ENCODE measurements around the gene OR10A3. TPM values are rescaled to one million over a fixed set of nuclear protein-coding genes. Genes with fewer than 3 reads are reported as not detected.

Gene OR10A3
- total and polyA plus RNA-seq, 2 experiments from 2014 or later = 0.14 to 0.52 TPM

DNA sequence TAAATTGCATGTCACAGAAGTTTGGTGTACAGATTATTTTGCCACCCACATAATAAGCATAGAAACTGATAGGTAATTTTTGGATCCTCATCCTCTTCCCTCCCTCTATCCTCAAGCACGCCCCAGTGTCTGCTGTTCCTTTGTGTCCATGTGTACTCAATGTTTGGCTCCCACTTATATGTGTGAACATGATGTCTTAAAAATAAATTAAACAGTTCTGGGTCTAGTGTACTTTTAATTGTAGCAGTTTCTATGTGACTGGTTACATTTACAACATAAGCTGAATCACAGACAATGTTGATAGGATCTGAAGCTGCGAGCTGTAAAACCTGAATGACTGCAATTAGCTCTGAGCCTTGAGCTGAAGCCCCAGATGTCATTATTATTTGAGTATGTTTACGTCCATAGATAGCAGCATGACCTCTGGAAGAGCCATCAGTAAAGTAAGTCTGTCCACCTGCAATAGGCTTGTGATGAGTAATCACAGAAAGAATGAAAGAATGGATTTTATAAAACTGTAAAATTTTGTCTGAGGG, 40.1 kb downstream of the OR10A3 start:
- no peak for DNase-seq (ENCODE audit: low spot score)
- ATAC-seq = no peak
- Mint-ChIP-seq H3K9me3 (peaks cover 14% of the 10 kb centered on the region), H3K4me3 (no peak overlapping the region), H3K36me3 (ENCODE audit: low read depth) (peaks cover 19% of the 10 kb centered on the region), H3K4me1 (peaks cover 34% of the 10 kb centered on the region), H3K27ac (no peak overlapping the region; the same call in 1 of the 2 replicates), H3K27me3 (ENCODE audit: insufficient read depth, low read depth, poor library complexity) (peaks cover 4% of the 10 kb centered on the region)
- Histone ChIP-seq H3K9me2 (ENCODE audit: insufficient read depth) (no peaks in the 10 kb centered on the region), H3K4me2 (no peak overlapping the region), H3K36me3 (ENCODE audit: insufficient read depth) (peaks cover 14% of the 10 kb centered on the region; the same call in 1 of the 2 replicates), H2AFZ (no peak overlapping the region), H3F3A (replicated peaks; ENCODE audit: low read depth) (no peaks in the 10 kb centered on the region), H3K27me3 (ENCODE audit: insufficient read depth) (no peaks in the 10 kb centered on the region), H4K20me1 (replicated peaks; ENCODE audit: insufficient read depth) (no peaks in the 10 kb centered on the region), H3K27ac (ENCODE audit: low read depth) (no peak overlapping the region), H3K79me2 (replicated peaks; ENCODE audit: insufficient read depth) (peaks cover 10% of the 10 kb centered on the region), H3K4me1 (ENCODE audit: insufficient read depth) (peaks cover 17% of the 10 kb centered on the region), H3K4me3 (no peak overlapping the region)
- TF ChIP-seq POLR2AphosphoS5 (IDR thresholded peaks at IDR 0.05; ENCODE audit: low read depth) (no peak), ZNF331 (CRISPR knock-in tag; IDR thresholded peaks at IDR 0.05; ENCODE audit: low read depth) (no peak), NANOG (IDR thresholded peaks at IDR 0.05; ENCODE audit: borderline replicate concordance) (no peak), EZH2 (IDR thresholded peaks at IDR 0.05; ENCODE audit: low read depth, unreplicated experiment) (no peak), JUNB (IDR thresholded peaks at IDR 0.05; ENCODE audit: unreplicated experiment) (no peak), EZH2phosphoT487 (IDR thresholded peaks at IDR 0.05; ENCODE audit: unreplicated experiment) (no peak), STAT1 (IDR thresholded peaks at IDR 0.05; ENCODE audit: unreplicated experiment) (no peak), CREB1 (CRISPR knock-in tag; IDR thresholded peaks at IDR 0.05; ENCODE audit: low read depth) (no peak), ZNF114 (CRISPR knock-in tag; IDR thresholded peaks at IDR 0.05) (no peak)
- TF ChIP-seq, protein P1, sequence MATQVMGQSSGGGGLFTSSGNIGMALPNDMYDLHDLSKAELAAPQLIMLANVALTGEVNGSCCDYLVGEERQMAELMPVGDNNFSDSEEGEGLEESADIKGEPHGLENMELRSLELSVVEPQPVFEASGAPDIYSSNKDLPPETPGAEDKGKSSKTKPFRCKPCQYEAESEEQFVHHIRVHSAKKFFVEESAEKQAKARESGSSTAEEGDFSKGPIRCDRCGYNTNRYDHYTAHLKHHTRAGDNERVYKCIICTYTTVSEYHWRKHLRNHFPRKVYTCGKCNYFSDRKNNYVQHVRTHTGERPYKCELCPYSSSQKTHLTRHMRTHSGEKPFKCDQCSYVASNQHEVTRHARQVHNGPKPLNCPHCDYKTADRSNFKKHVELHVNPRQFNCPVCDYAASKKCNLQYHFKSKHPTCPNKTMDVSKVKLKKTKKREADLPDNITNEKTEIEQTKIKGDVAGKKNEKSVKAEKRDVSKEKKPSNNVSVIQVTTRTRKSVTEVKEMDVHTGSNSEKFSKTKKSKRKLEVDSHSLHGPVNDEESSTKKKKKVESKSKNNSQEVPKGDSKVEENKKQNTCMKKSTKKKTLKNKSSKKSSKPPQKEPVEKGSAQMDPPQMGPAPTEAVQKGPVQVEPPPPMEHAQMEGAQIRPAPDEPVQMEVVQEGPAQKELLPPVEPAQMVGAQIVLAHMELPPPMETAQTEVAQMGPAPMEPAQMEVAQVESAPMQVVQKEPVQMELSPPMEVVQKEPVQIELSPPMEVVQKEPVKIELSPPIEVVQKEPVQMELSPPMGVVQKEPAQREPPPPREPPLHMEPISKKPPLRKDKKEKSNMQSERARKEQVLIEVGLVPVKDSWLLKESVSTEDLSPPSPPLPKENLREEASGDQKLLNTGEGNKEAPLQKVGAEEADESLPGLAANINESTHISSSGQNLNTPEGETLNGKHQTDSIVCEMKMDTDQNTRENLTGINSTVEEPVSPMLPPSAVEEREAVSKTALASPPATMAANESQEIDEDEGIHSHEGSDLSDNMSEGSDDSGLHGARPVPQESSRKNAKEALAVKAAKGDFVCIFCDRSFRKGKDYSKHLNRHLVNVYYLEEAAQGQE (IDR thresholded peaks at IDR 0.05; ENCODE audit: unreplicated experiment) = no peak
- TF ChIP-seq, protein P2, sequence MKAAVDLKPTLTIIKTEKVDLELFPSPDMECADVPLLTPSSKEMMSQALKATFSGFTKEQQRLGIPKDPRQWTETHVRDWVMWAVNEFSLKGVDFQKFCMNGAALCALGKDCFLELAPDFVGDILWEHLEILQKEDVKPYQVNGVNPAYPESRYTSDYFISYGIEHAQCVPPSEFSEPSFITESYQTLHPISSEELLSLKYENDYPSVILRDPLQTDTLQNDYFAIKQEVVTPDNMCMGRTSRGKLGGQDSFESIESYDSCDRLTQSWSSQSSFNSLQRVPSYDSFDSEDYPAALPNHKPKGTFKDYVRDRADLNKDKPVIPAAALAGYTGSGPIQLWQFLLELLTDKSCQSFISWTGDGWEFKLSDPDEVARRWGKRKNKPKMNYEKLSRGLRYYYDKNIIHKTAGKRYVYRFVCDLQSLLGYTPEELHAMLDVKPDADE (IDR thresholded peaks at IDR 0.05) = no peak
- TF ChIP-seq, protein P3, sequence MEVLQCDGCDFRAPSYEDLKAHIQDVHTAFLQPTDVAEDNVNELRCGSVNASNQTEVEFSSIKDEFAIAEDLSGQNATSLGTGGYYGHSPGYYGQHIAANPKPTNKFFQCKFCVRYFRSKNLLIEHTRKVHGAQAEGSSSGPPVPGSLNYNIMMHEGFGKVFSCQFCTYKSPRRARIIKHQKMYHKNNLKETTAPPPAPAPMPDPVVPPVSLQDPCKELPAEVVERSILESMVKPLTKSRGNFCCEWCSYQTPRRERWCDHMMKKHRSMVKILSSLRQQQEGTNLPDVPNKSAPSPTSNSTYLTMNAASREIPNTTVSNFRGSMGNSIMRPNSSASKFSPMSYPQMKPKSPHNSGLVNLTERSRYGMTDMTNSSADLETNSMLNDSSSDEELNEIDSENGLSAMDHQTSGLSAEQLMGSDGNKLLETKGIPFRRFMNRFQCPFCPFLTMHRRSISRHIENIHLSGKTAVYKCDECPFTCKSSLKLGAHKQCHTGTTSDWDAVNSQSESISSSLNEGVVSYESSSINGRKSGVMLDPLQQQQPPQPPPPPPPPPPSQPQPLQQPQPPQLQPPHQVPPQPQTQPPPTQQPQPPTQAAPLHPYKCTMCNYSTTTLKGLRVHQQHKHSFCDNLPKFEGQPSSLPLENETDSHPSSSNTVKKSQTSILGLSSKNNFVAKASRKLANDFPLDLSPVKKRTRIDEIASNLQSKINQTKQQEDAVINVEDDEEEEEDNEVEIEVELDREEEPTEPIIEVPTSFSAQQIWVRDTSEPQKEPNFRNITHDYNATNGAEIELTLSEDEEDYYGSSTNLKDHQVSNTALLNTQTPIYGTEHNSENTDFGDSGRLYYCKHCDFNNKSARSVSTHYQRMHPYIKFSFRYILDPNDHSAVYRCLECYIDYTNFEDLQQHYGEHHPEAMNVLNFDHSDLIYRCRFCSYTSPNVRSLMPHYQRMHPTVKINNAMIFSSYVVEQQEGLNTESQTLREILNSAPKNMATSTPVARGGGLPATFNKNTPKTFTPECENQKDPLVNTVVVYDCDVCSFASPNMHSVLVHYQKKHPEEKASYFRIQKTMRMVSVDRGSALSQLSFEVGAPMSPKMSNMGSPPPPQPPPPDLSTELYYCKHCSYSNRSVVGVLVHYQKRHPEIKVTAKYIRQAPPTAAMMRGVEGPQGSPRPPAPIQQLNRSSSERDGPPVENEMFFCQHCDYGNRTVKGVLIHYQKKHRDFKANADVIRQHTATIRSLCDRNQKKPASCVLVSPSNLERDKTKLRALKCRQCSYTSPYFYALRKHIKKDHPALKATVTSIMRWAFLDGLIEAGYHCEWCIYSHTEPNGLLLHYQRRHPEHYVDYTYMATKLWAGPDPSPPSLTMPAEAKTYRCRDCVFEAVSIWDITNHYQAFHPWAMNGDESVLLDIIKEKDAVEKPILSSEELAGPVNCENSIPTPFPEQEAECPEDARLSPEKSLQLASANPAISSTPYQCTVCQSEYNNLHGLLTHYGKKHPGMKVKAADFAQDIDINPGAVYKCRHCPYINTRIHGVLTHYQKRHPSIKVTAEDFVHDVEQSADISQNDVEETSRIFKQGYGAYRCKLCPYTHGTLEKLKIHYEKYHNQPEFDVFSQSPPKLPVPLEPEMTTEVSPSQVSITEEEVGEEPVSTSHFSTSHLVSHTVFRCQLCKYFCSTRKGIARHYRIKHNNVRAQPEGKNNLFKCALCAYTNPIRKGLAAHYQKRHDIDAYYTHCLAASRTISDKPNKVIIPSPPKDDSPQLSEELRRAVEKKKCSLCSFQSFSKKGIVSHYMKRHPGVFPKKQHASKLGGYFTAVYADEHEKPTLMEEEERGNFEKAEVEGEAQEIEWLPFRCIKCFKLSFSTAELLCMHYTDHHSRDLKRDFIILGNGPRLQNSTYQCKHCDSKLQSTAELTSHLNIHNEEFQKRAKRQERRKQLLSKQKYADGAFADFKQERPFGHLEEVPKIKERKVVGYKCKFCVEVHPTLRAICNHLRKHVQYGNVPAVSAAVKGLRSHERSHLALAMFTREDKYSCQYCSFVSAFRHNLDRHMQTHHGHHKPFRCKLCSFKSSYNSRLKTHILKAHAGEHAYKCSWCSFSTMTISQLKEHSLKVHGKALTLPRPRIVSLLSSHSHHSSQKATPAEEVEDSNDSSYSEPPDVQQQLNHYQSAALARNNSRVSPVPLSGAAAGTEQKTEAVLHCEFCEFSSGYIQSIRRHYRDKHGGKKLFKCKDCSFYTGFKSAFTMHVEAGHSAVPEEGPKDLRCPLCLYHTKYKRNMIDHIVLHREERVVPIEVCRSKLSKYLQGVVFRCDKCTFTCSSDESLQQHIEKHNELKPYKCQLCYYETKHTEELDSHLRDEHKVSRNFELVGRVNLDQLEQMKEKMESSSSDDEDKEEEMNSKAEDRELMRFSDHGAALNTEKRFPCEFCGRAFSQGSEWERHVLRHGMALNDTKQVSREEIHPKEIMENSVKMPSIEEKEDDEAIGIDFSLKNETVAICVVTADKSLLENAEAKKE (CRISPR knock-in tag; IDR thresholded peaks at IDR 0.05) = no peak
- TF ChIP-seq, protein P4, sequence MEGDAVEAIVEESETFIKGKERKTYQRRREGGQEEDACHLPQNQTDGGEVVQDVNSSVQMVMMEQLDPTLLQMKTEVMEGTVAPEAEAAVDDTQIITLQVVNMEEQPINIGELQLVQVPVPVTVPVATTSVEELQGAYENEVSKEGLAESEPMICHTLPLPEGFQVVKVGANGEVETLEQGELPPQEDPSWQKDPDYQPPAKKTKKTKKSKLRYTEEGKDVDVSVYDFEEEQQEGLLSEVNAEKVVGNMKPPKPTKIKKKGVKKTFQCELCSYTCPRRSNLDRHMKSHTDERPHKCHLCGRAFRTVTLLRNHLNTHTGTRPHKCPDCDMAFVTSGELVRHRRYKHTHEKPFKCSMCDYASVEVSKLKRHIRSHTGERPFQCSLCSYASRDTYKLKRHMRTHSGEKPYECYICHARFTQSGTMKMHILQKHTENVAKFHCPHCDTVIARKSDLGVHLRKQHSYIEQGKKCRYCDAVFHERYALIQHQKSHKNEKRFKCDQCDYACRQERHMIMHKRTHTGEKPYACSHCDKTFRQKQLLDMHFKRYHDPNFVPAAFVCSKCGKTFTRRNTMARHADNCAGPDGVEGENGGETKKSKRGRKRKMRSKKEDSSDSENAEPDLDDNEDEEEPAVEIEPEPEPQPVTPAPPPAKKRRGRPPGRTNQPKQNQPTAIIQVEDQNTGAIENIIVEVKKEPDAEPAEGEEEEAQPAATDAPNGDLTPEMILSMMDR (conservative IDR thresholded peaks at IDR 0.05; ENCODE audit: low read depth in 2 of 2) = no peak
